Measurements from ENCODE around the gene FKBP9. TPM values are rescaled to one million over a fixed set of nuclear protein-coding genes. Genes with fewer than 3 reads are reported as not detected.

The FKBP9 gene
- total RNA-seq, 1 donor: 420 TPM

GRCh38 chr7:32937344-32938174 is 19.7 kb upstream of the FKBP9 start:
- H4K20me1 ChIP-seq (ENCODE audit: insufficient read depth, low read length): peaks cover 13% of the 10 kb centered on the region
- DNase-seq (ENCODE audit: insufficient read length, low spot score, missing footprints): peak; percentile 83
- peak overlapping the region; percentile 10 for H3K27ac ChIP-seq (ENCODE audit: low read depth, low read length)
- peak overlapping the region; percentile 6 for H2AFZ ChIP-seq (ENCODE audit: low read length)
- H3K9me3 ChIP-seq (ENCODE audit: low read depth, low read length): no peaks in the 10 kb centered on the region
- H3K4me3 ChIP-seq (ENCODE audit: insufficient read depth, low read length): no peak overlapping the region
- H3K79me2 ChIP-seq (ENCODE audit: insufficient read depth, low read length): peaks cover 73% of the 10 kb centered on the region
- peaks cover 24% of the 10 kb centered on the region for H3K4me1 ChIP-seq (ENCODE audit: insufficient read depth, low read length)
- H3K36me3 ChIP-seq (ENCODE audit: insufficient read depth, low read length): peaks cover 5% of the 10 kb centered on the region
- peak overlapping the region; percentile 54 for H3K4me2 ChIP-seq (ENCODE audit: insufficient read depth, low read length)
- no peaks in the 10 kb centered on the region for H3K27me3 ChIP-seq (ENCODE audit: insufficient read depth, low read length)
- TF ChIP-seq CTCF (IDR thresholded peaks at IDR 0.05; ENCODE audit: extremely low read depth, low read depth, low read length): no peak

GRCh38 chr7:32941181-32941580 is 16.1 kb upstream of the FKBP9 start:
- Histone ChIP-seq H3K27me3 (ENCODE audit: insufficient read depth, low read length) (no peaks in the 10 kb centered on the region), H3K4me1 (ENCODE audit: insufficient read depth, low read length) (peaks cover 19% of the 10 kb centered on the region), H2AFZ (ENCODE audit: low read length) (peak overlapping the region; percentile 96), H3K4me2 (ENCODE audit: insufficient read depth, low read length) (peak overlapping the region; percentile 92), H3K36me3 (ENCODE audit: insufficient read depth, low read length) (no peaks in the 10 kb centered on the region), H3K79me2 (ENCODE audit: insufficient read depth, low read length) (peaks cover 51% of the 10 kb centered on the region), H3K27ac (ENCODE audit: low read depth, low read length) (peak overlapping the region; percentile 65), H4K20me1 (ENCODE audit: insufficient read depth, low read length) (peaks cover 9% of the 10 kb centered on the region), H3K9me3 (ENCODE audit: low read depth, low read length) (no peaks in the 10 kb centered on the region), H3K4me3 (ENCODE audit: insufficient read depth, low read length) (peak overlapping the region; percentile 89)
- no peak for TF ChIP-seq CTCF (IDR thresholded peaks at IDR 0.05; ENCODE audit: extremely low read depth, low read depth, low read length)
- DNase-seq (ENCODE audit: insufficient read length, low spot score, missing footprints): peak; percentile 65

- peak; percentile 87 for DNase-seq (ENCODE audit: insufficient read length, low spot score, missing footprints)
- Histone ChIP-seq H3K9me3 (ENCODE audit: low read depth, low read length) (no peaks in the 10 kb centered on the region), H3K79me2 (ENCODE audit: insufficient read depth, low read length) (peaks cover 44% of the 10 kb centered on the region), H3K4me1 (ENCODE audit: insufficient read depth, low read length) (peaks cover 17% of the 10 kb centered on the region), H4K20me1 (ENCODE audit: insufficient read depth, low read length) (peaks cover 3% of the 10 kb centered on the region), H3K27ac (ENCODE audit: low read depth, low read length) (peak overlapping the region; percentile 65), H3K4me2 (ENCODE audit: insufficient read depth, low read length) (peak overlapping the region; percentile 92), H3K4me3 (ENCODE audit: insufficient read depth, low read length) (peak overlapping the region; percentile 89), H3K27me3 (ENCODE audit: insufficient read depth, low read length) (no peaks in the 10 kb centered on the region), H3K36me3 (ENCODE audit: insufficient read depth, low read length) (no peaks in the 10 kb centered on the region), H2AFZ (ENCODE audit: low read length) (peak overlapping the region; percentile 96)
- no peak for TF ChIP-seq CTCF (IDR thresholded peaks at IDR 0.05; ENCODE audit: extremely low read depth, low read depth, low read length)
Observed at GRCh38 chr7:32941681-32942414, 15.4 kb upstream of the FKBP9 start.

Measured in osteoblast (primary cell).